CD4-positive, alpha-beta T cell (primary cell): ENCODE data around the gene KIR3DL2. TPM values are rescaled to one million over a fixed set of nuclear protein-coding genes. Genes with fewer than 3 reads are reported as not detected.
"Not testable (repeated sequence)": the region's sequence is repeated elsewhere in the genome, so short reads cannot be mapped to it uniquely, and the experiment has no call there.

ENCODE experiments used
- ATAC-seq: fragments of 200-7000 bp; cut with Tn5 transposase; one replicate; pipeline ENCODE4 v1.10.0; 2022; ENCODE audit warnings: mild to moderate bottlenecking; ENCODE audit not compliant: poor library complexity
- CTCF ChIA-PET: fragments of 350-600 bp; sonication (Branson Sonifier 250); formaldehyde crosslinking; loops from one replicate; lab custom pipeline; 2021; ENCODE audit warnings: antibody characterized with exemption, inconsistent platforms; lab: Charles Lee
- POLR2A ChIA-PET: fragments of 350-600 bp; sonication (Branson Sonifier 250); formaldehyde crosslinking; loops from one replicate; lab custom pipeline; 2021; ENCODE audit warnings: antibody characterized with exemption, inconsistent platforms; lab: Charles Lee
- DNase-seq, 14 experiments: peaks; one replicate each; pipeline ENCODE4 v3.0.0-alpha.2; 2013 to 2020; ENCODE audit warnings: mixed read lengths in 2 of 14
- H3K27ac ChIP-seq, 2 donors: one replicate each; pipeline versions ENCODE4 v1.5.1 to v1.7.0; 2013; ENCODE audit warnings: low read length in 2 of 2, low read depth in 1 of 2, mild to moderate bottlenecking in 1 of 2
- H3K27me3 ChIP-seq, 2 experiments: 1 replicate in 1 of 2; 2 replicates in 1 of 2; pipeline versions ENCODE4 v1.6.1 to v1.7.0; 2013; ENCODE audit warnings: low read length in 2 of 2, control low read depth in 1 of 2, mild to moderate bottlenecking in 1 of 2, moderate library complexity in 1 of 2; ENCODE audit not compliant: insufficient read depth in 2 of 2, control insufficient read depth in 1 of 2
- H3K36me3 ChIP-seq: one replicate; pipeline ENCODE4 v1.6.1; 2013; ENCODE audit warnings: low read length, control low read depth; ENCODE audit not compliant: insufficient read depth
- H3K4me1 ChIP-seq: one replicate; pipeline ENCODE4 v1.6.1; 2013; ENCODE audit warnings: low read length, control low read depth; ENCODE audit not compliant: insufficient read depth
- H3K4me3 ChIP-seq: one replicate; pipeline ENCODE4 v1.5.1; 2013; ENCODE audit warnings: mild to moderate bottlenecking, low read length, moderate library complexity
- H3K9me3 ChIP-seq, 2 experiments: 1 replicate in 1 of 2; 2 replicates in 1 of 2; pipeline versions ENCODE4 v1.6.1 to v1.7.0; 2013; ENCODE audit warnings: low read length in 2 of 2, mild to moderate bottlenecking in 2 of 2, control low read depth in 1 of 2, moderate library complexity in 1 of 2; ENCODE audit not compliant: control insufficient read depth in 1 of 2, insufficient read depth in 1 of 2
- H3K27ac Mint-ChIP-seq: one replicate; pipeline ENCODE4 v1.8.0; 2020; ENCODE audit warnings: mixed read lengths
- H3K27me3 Mint-ChIP-seq: one replicate; pipeline ENCODE4 v1.8.0; 2021; ENCODE audit warnings: mixed read lengths
- H3K36me3 Mint-ChIP-seq: one replicate; pipeline ENCODE4 v1.8.0; 2021; ENCODE audit warnings: low read depth, mixed read lengths
- H3K4me1 Mint-ChIP-seq: one replicate; pipeline ENCODE4 v1.8.0; 2021; ENCODE audit warnings: low read depth, mixed read lengths
- H3K4me3 Mint-ChIP-seq: one replicate; pipeline ENCODE4 v1.8.0; 2020; ENCODE audit warnings: mild to moderate bottlenecking, mixed read lengths
- H3K9me3 Mint-ChIP-seq: one replicate; pipeline ENCODE4 v1.8.0; 2020; ENCODE audit warnings: mixed read lengths
- intact Hi-C, 2 experiments: fragments of 100-400 bp; cut with DNase I in 1 of 2; cut with micrococcal nuclease in 1 of 2; formaldehyde crosslinking; loops; one replicate each; pipeline versions ENCODE4 v1.15.1 to v1.9.0; 2023 to 2025; cut with DNase I, micrococcal nuclease
- total RNA-seq, 174 experiments: library from RNA in 2 of 174; stranded (reverse) in 2 of 174; gene quantifications; one replicate each; pipeline ENCODE4 v1.2.3 and lab custom pipeline; 2021 to 2026
- TF ChIP-seq, protein P1 (sequence below): fragments of 200-600 bp; IDR thresholded peaks from one replicate; pipeline ENCODE4 v1.8.0; 2022; ENCODE audit warnings: antibody characterized with exemption, mild to moderate bottlenecking

KIR3DL2 gene
- total RNA-seq, 2 experiments from 2014 or later: 1.4 to 1.6 TPM

DNA sequence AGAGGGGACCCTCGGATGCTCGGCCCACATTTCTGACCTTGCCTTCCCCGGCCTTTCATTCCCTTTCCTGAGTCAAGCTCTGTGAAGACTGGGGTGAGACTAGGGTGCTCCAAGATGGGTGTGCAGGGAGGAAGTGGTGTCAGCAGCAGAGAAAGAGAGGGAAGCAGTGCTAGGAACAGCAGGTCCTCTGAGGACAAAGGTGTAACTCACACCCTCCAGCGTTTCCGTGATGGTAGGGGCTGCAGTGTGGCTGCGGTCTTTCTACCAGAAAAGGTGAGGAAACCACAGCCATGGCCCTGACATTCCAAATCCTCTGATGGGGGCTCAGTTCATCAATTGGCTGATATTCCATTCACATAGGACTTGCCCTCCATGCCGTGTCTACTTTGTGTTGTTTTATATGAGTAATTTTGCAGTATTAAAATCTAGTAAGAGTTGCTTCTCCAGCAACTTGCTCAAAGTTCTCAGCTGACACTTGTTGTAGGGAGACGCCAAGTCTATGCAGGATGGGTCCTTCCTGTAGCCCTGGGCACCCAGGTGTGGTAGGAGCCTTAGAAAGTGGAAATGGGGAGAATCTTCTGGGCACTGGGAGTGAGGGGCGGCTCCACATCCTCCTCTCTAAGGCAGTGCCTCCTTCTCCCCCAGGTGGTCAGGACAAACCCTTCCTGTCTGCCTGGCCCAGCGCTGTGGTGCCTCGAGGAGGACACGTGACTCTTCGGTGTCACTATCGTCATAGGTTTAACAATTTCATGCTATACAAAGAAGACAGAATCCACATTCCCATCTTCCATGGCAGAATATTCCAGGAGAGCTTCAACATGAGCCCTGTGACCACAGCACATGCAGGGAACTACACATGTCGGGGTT, 32.3 kb upstream of the KIR3DL2 start:
- ATAC-seq (no peak), DNase-seq (no peak)
- no peaks in the 10 kb centered on the region for H3K9me3 Mint-ChIP-seq
- Histone ChIP-seq H3K27ac (no peak overlapping the region), H3K9me3 (peaks cover 0 to 5% of the 10 kb centered on the region in 2 experiments), H3K4me3 (no peak overlapping the region), H3K4me1 (no peaks in the 10 kb centered on the region), H3K27me3 (no peaks in the 10 kb centered on the region), H3K36me3 (no peaks in the 10 kb centered on the region)
- POLR2A ChIA-PET: no interaction called here
- no peaks in the 10 kb centered on the region for H3K4me1 Mint-ChIP-seq
- no peak overlapping the region for H3K27ac Mint-ChIP-seq
- no peaks in the 10 kb centered on the region for H3K36me3 Mint-ChIP-seq
- intact Hi-C loops: no loop called here
- TF ChIP-seq, protein P1, sequence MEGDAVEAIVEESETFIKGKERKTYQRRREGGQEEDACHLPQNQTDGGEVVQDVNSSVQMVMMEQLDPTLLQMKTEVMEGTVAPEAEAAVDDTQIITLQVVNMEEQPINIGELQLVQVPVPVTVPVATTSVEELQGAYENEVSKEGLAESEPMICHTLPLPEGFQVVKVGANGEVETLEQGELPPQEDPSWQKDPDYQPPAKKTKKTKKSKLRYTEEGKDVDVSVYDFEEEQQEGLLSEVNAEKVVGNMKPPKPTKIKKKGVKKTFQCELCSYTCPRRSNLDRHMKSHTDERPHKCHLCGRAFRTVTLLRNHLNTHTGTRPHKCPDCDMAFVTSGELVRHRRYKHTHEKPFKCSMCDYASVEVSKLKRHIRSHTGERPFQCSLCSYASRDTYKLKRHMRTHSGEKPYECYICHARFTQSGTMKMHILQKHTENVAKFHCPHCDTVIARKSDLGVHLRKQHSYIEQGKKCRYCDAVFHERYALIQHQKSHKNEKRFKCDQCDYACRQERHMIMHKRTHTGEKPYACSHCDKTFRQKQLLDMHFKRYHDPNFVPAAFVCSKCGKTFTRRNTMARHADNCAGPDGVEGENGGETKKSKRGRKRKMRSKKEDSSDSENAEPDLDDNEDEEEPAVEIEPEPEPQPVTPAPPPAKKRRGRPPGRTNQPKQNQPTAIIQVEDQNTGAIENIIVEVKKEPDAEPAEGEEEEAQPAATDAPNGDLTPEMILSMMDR: no peak
- CTCF ChIA-PET: no interaction called here
- H3K4me3 Mint-ChIP-seq: no peak overlapping the region
- H3K27me3 Mint-ChIP-seq: peaks cover 31% of the 10 kb centered on the region

DNA sequence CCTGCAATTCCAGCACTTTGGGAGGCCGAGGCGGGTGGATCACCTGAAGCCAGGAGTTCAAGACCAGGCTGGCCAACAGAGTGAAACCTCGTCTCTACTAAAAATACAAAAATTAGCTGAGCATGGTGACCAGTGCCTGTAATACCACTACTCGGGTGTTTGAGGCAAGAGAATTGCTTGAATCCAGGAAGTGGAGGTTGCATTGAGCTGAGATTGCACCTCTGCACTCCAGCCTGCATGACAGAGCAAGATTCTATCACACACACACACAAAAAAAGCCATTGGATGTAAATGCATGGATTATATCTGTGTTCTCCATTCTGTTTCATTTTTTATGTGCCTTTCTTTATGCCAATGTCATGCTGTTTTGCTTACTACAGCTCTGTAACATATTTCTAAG, 25.8 kb upstream of the KIR3DL2 start:
- CTCF ChIA-PET, POLR2A ChIA-PET, H3K4me3 Mint-ChIP-seq, H3K4me1 ChIP-seq, H3K27me3 ChIP-seq, H3K36me3 Mint-ChIP-seq, H3K27ac ChIP-seq, intact Hi-C loops, H3K27ac Mint-ChIP-seq, H3K4me3 ChIP-seq, H3K9me3 Mint-ChIP-seq, ATAC-seq, DNase-seq, H3K4me1 Mint-ChIP-seq, H3K36me3 ChIP-seq, H3K9me3 ChIP-seq: not testable (repeated sequence)
- peaks cover 20% of the 10 kb centered on the region for H3K27me3 Mint-ChIP-seq

DNA sequence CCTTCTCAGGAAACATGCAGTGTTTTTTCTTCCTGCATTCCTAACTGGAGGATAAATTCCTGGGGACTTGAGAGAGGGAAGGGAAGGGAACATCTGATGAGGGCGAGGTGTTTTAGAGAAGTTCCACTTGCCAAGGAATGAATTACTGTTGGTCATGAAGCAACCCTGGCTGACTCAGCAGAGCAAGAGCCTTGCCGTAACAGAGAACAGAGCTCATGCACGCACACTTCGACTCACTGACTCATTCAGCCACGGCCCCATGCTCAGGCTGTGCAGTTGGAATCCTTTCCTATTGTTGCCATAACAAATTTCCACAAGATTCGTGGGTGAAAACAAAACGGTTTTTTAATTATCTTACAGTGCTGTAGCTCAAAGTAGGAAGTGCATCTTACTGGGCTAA, 24.9 kb upstream of the KIR3DL2 start:
- H3K9me3 Mint-ChIP-seq, H3K36me3 Mint-ChIP-seq, H3K27me3 ChIP-seq, H3K4me3 Mint-ChIP-seq, H3K27ac ChIP-seq, H3K4me1 Mint-ChIP-seq, H3K36me3 ChIP-seq, POLR2A ChIA-PET, ATAC-seq, intact Hi-C loops, H3K4me3 ChIP-seq, H3K4me1 ChIP-seq, DNase-seq, CTCF ChIA-PET, H3K27ac Mint-ChIP-seq, H3K9me3 ChIP-seq: not testable (repeated sequence)
- H3K27me3 Mint-ChIP-seq: peaks cover 25% of the 10 kb centered on the region

DNA sequence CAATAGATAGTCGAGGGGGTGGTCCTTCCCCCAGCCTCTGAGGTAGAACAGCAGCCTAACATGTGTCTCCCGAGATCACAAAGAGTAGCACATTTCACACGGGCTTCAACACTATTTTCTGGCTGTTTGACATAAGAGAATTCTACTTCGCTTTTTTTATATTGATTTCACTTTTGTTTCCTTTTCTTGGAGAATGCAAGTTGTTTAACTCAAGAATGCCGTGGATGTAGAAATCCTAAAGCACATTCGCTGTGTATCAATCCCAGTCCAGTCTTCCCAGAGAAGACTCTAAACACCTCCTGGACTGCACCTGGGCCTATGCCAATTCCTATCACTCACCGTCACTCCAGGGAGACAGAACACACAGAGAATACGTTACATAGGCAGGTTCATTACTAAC, 22.2 kb upstream of the KIR3DL2 start:
- H3K9me3 ChIP-seq, H3K36me3 ChIP-seq, H3K27me3 ChIP-seq, CTCF ChIA-PET, intact Hi-C loops, H3K4me1 ChIP-seq, H3K4me1 Mint-ChIP-seq, H3K9me3 Mint-ChIP-seq, ATAC-seq, POLR2A ChIA-PET, H3K4me3 Mint-ChIP-seq, H3K36me3 Mint-ChIP-seq, H3K27ac ChIP-seq, DNase-seq, H3K4me3 ChIP-seq, H3K27ac Mint-ChIP-seq: not testable (repeated sequence)
- peaks cover 22% of the 10 kb centered on the region for H3K27me3 Mint-ChIP-seq

DNA sequence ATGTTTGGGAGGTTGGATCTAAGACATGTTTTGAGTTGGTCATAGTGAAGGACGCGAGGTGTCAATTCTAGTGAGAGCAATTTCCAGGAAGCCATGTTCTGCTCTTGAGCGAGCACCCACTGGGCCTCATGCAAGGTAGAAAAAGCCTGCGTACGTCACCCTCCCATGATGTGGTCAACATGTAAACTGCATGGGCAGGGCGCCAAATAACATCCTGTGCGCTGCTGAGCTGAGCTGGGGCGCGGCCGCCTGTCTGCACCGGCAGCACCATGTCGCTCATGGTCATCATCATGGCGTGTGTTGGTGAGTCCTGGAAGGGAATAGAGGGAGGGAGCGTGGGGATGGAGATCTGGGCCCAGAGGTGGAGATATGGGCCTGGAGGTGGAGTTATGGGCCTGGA, 17.7 kb upstream of the KIR3DL2 start, which contains the start of gene KIR2DS4:
Gene KIR2DS4 (plus strand): TSS at position 181 of the 400 bp plus-strand sequence.
- CTCF ChIA-PET, H3K36me3 Mint-ChIP-seq, H3K4me1 ChIP-seq, DNase-seq, H3K4me3 Mint-ChIP-seq, H3K9me3 ChIP-seq, intact Hi-C loops, H3K4me1 Mint-ChIP-seq, H3K4me3 ChIP-seq, ATAC-seq, POLR2A ChIA-PET, H3K27ac Mint-ChIP-seq, H3K36me3 ChIP-seq, H3K27me3 ChIP-seq, H3K27ac ChIP-seq, H3K27me3 Mint-ChIP-seq, H3K9me3 Mint-ChIP-seq: not testable (repeated sequence)

DNA sequence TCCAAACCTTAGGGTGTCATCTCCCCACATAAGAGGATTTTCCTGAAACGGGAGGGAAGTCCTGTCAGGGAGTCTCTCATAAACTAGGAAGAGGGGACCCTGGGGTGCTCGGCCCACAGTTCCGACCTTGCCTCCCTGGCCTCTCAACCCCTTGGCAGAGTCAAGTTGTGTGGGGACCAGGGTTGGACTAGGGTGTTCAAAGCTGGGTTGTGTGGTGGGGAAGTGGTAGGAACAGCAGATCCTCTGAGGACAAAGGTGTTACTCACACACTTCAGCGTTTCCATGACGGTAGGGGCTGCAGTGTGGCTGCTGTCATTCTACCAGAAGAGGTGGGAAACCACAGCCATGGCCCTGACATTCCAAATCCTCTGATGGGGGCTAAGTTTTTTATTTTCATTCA, 15.1 kb upstream of the KIR3DL2 start:
- H3K9me3 Mint-ChIP-seq, H3K4me1 ChIP-seq, H3K4me3 Mint-ChIP-seq, H3K36me3 ChIP-seq, H3K4me1 Mint-ChIP-seq, H3K27ac ChIP-seq, intact Hi-C loops, POLR2A ChIA-PET, H3K36me3 Mint-ChIP-seq, DNase-seq, H3K27me3 ChIP-seq, H3K27ac Mint-ChIP-seq, CTCF ChIA-PET, ATAC-seq, H3K9me3 ChIP-seq, H3K4me3 ChIP-seq: not testable (repeated sequence)
- H3K27me3 Mint-ChIP-seq: peaks cover 12% of the 10 kb centered on the region
